ENCODE measurements around the gene ZNF790. TPM values are rescaled to one million over a fixed set of nuclear protein-coding genes. Genes with fewer than 3 reads are reported as not detected.

The ZNF790 gene
- total and polyA plus RNA-seq, 2 of the 13 experiments (the other 11 are each of a cell fraction or from before 2014, with no cell fraction given): 1.3 to 5.3 TPM

DNA sequence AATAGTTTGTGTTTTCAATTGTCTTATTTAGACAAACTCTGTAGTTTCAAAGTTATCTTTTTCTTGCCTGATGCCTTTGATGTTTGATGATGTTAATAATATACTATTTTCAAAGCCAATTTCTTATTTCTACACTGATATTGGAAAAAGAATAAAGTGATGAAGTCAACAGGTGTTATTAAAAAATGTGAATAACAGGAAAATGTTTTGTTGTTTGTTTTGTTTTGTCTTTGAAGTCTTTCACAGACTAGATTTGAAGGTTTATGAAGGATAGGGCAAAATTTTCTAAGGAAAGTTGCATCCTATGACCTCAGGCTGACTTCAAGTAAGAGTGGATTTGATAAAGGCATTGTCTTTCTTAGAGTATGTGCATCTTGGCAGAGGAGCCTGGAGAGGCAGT is 31.2 kb downstream of the ZNF790 start (continued):
- TF ChIP-seq JUN (CRISPR knock-in tag; IDR thresholded peaks at IDR 0.05) (no peak), ARNT (IDR thresholded peaks at IDR 0.05) (no peak), JARID2 (CRISPR knock-in tag; IDR thresholded peaks at IDR 0.05; ENCODE audit: insufficient replicate concordance) (no peak), FOXA3 (CRISPR knock-in tag; IDR thresholded peaks at IDR 0.05) (no peak)

DNA sequence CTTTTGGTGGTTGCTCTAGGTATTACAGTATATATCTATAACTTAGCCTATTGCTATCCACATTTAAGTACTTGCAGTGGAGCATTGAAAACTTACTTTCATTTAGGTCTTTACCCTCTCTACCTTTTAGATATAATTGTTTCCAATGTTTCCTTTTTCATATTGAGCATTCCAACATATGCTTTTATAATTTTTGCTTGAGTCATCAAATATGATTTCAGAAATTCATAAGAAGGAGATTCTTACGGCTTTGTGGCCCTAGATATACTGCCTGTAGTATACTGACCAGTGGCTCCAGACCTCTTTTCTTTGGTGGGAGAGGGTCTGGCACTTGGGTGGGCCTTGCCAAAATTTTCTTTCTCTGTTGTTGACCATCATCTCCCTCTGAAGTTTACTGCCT is 32.8 kb downstream of the ZNF790 start:
- TF ChIP-seq ZC3H4 (CRISPR knock-in tag; IDR thresholded peaks at IDR 0.05; ENCODE audit: borderline replicate concordance): no peak
- no peak for TF ChIP-seq ZNF253 (CRISPR knock-in tag; IDR thresholded peaks at IDR 0.05; ENCODE audit: borderline replicate concordance)
- no peak for TF ChIP-seq ZNF224 (CRISPR knock-in tag; IDR thresholded peaks at IDR 0.05)
- TF ChIP-seq ZNF772 (CRISPR knock-in tag; IDR thresholded peaks at IDR 0.05): no peak
- peak; percentile 85 to 93 for TF ChIP-seq MAFK (conservative IDR thresholded peaks at IDR 0.05 in 1 of 2, IDR thresholded peaks at IDR 0.05 in 1 of 2; ENCODE audit: low read length in 2 of 2)
- TF ChIP-seq RFXAP (CRISPR knock-in tag; IDR thresholded peaks at IDR 0.05; ENCODE audit: borderline replicate concordance): no peak
- no peak for TF ChIP-seq ZNF460 (CRISPR knock-in tag; IDR thresholded peaks at IDR 0.05; ENCODE audit: borderline replicate concordance)
- no peak for TF ChIP-seq PHB2 (IDR thresholded peaks at IDR 0.05; ENCODE audit: partially characterized antibody)
- no peak for TF ChIP-seq ATF7-NPFF (CRISPR knock-in tag; IDR thresholded peaks at IDR 0.05; ENCODE audit: low read depth)
- no peak for TF ChIP-seq ZNF564 (CRISPR knock-in tag; IDR thresholded peaks at IDR 0.05)
- peak; percentile 83 for TF ChIP-seq MAFF (IDR thresholded peaks at IDR 0.05; ENCODE audit: low read depth, low read length)
- no peak overlapping the region for H3K4me3 ChIP-seq (replicated peaks in 1 of 3; ENCODE audit: insufficient read depth in 1 of 3, low read depth in 2 of 3, low read length in 3 of 3)
- no peaks in the 10 kb centered on the region for H4K20me1 ChIP-seq (ENCODE audit: insufficient read depth, low read length)
- no peak overlapping the region for H2AFZ ChIP-seq (ENCODE audit: low read length)
- no peaks in the 10 kb centered on the region for H3K36me3 ChIP-seq (replicated peaks in 1 of 2; ENCODE audit: control insufficient read depth in 1 of 2, insufficient read depth in 2 of 2, low read length in 2 of 2)
- H3K79me2 ChIP-seq (ENCODE audit: insufficient read depth, low read length): no peaks in the 10 kb centered on the region
- ATAC-seq (no peak), FAIRE-seq (no peak), DNase-seq (ENCODE audit: low spot score) (no peak)
- CTCF ChIA-PET (ENCODE audit: low intra/inter-chr PET ratio, low total read pairs): no interaction called here
- in situ Hi-C loops (cut with HindIII; ENCODE audit: extremely low pct_ligation_motif_present, low pct_unique_long_range_greater_than_20kb) (no loop called here), intact Hi-C loops (cut with micrococcal nuclease; ENCODE audit: unreplicated experiment) (no loop called here)
- no TSS peak for BruUV-seq (replicated peaks)
- WGBS (ENCODE audit: low lambda C conversion rate): 81% methylated on average over 1 of the region's 1 CpG
- POLR2A ChIA-PET: no interaction called here
- H3K27me3 ChIP-seq (ENCODE audit: control insufficient read depth in 1 of 2, insufficient read depth in 2 of 2, low read length in 2 of 2): no peaks in the 10 kb centered on the region
- H3K4me2 ChIP-seq (ENCODE audit: low read depth, low read length): no peak overlapping the region
- H3K9me3 ChIP-seq (ENCODE audit: low read length): peaks cover 92% of the 10 kb centered on the region
- H3K9ac ChIP-seq (ENCODE audit: insufficient read depth, low read depth, low read length): no peak overlapping the region
- no peak overlapping the region for H3K27ac ChIP-seq (ENCODE audit: extremely low read length, insufficient read depth, low read length)
- no peaks in the 10 kb centered on the region for H3K4me1 ChIP-seq (ENCODE audit: insufficient read depth, low read length)
